GM19463 (cell line): ENCODE data around the gene POLR1F.
A peak's percentile ranks its signal among the peaks of the same experiment; 100 is the strongest.

Source experiments
- ATAC-seq: cut with Tn5 transposase; IDR thresholded peaks from one replicate; pipeline ENCODE4 v1.9.1; 2021; ENCODE audit warnings: mild to moderate bottlenecking, moderate library complexity; ENCODE audit not compliant: unreplicated experiment

Gene POLR1F

GRCh38 chr7:19677180-19677579 is 31.7 kb downstream of the POLR1F start:
- peak; percentile 77 for ATAC-seq

GRCh38 chr7:19675816-19676215 is 33.0 kb downstream of the POLR1F start:
- ATAC-seq, result no peak

GRCh38 chr7:19674266-19674960 is 34.4 kb downstream of the POLR1F start:
- ATAC-seq, result no peak

- no peak for ATAC-seq
Measured at GRCh38 chr7:19670806-19671205, 38.0 kb downstream of the POLR1F start.

GRCh38 chr7:19665399-19666008 is 43.3 kb downstream of the POLR1F start:
- ATAC-seq, result peak; percentile 39

GRCh38 chr7:19663816-19664462 is 44.9 kb downstream of the POLR1F start:
- peak; percentile 92 for ATAC-seq

GRCh38 chr7:19648791-19649190 is 60.0 kb downstream of the POLR1F start:
- ATAC-seq, result no peak
